Activated T-helper 17 cell treated with anti-CD3 and anti-CD28 coated beads, Interleukin-2, amount 50 U/mL, for 72 hours (primary cell): Measurements from ENCODE around the gene EGLN2. TPM values are rescaled to one million over a fixed set of nuclear protein-coding genes. Genes with fewer than 3 reads are reported as not detected.
A peak's percentile ranks its signal among the peaks of the same experiment; 100 is the strongest.
"Not testable (repeated sequence)": the region's sequence is repeated elsewhere in the genome, so short reads cannot be mapped to it uniquely, and the experiment has no call there.

ENCODE experiments used
- ATAC-seq: fragments of 150-1000 bp; cut with Tn5 transposase; replicated peaks from 2 replicates; pipeline ENCODE4 v1.10.0; 2021; ENCODE audit warnings: mild to moderate bottlenecking, moderate library complexity
- H3K27ac Mint-ChIP-seq: one replicate; pipeline ENCODE4 v1.8.0; 2022; ENCODE audit warnings: mixed read lengths
- H3K27me3 Mint-ChIP-seq: one replicate; pipeline ENCODE4 v1.8.0; 2022; ENCODE audit warnings: mixed read lengths
- H3K36me3 Mint-ChIP-seq: one replicate; pipeline ENCODE4 v1.8.0; 2022; ENCODE audit warnings: low read depth, mild to moderate bottlenecking, mixed read lengths
- H3K4me1 Mint-ChIP-seq: one replicate; pipeline ENCODE4 v1.8.0; 2022; ENCODE audit warnings: mixed read lengths
- H3K4me3 Mint-ChIP-seq: one replicate; pipeline ENCODE4 v1.8.0; 2022; ENCODE audit warnings: mild to moderate bottlenecking, mixed read lengths
- H3K9me3 Mint-ChIP-seq: one replicate; pipeline ENCODE4 v1.8.0; 2022; ENCODE audit warnings: mixed read lengths
- total RNA-seq, 2 donors: library from RNA; stranded (reverse); gene quantifications; one replicate each; pipeline ENCODE4 v1.2.3, GENCODE V29; 2022

The EGLN2 gene
- total RNA-seq, 2 donors from 2014 or later = 78.1 to 86.8 TPM

- peak overlapping the region; percentile 94 for H3K4me3 Mint-ChIP-seq
- no peaks in the 10 kb centered on the region for H3K27me3 Mint-ChIP-seq
- peaks cover 87% of the 10 kb centered on the region for H3K36me3 Mint-ChIP-seq
- H3K4me1 Mint-ChIP-seq = peaks cover 64% of the 10 kb centered on the region
- ATAC-seq = no peak
- no peaks in the 10 kb centered on the region for H3K9me3 Mint-ChIP-seq
- peak overlapping the region; percentile 89 for H3K27ac Mint-ChIP-seq
These were observed 4.3 kb downstream of the EGLN2 start for GRCh38 chr19:40803170-40803856.

- peak; percentile 10 for ATAC-seq
- H3K4me3 Mint-ChIP-seq = peak overlapping the region; percentile 94
- peak overlapping the region; percentile 89 for H3K27ac Mint-ChIP-seq
- peaks cover 90% of the 10 kb centered on the region for H3K36me3 Mint-ChIP-seq
- no peaks in the 10 kb centered on the region for H3K9me3 Mint-ChIP-seq
- peaks cover 62% of the 10 kb centered on the region for H3K4me1 Mint-ChIP-seq
- no peaks in the 10 kb centered on the region for H3K27me3 Mint-ChIP-seq
These were observed 5.1 kb downstream of the EGLN2 start for GRCh38 chr19:40803857-40804782.

- H3K4me3 Mint-ChIP-seq = peak overlapping the region; percentile 94
- H3K4me1 Mint-ChIP-seq = peaks cover 61% of the 10 kb centered on the region
- ATAC-seq = no peak
- peaks cover 93% of the 10 kb centered on the region for H3K36me3 Mint-ChIP-seq
- H3K27me3 Mint-ChIP-seq = no peaks in the 10 kb centered on the region
- peak overlapping the region; percentile 89 for H3K27ac Mint-ChIP-seq
- no peaks in the 10 kb centered on the region for H3K9me3 Mint-ChIP-seq
These were observed 5.8 kb downstream of the EGLN2 start for GRCh38 chr19:40804783-40805242.

GRCh38 chr19:40805258-40805868 lies 6.4 kb downstream of the EGLN2 start:
- Mint-ChIP-seq H3K27ac (peak overlapping the region; percentile 89), H3K36me3 (peaks cover 91% of the 10 kb centered on the region), H3K4me1 (peaks cover 56% of the 10 kb centered on the region), H3K27me3 (no peaks in the 10 kb centered on the region), H3K9me3 (no peaks in the 10 kb centered on the region), H3K4me3 (peak overlapping the region; percentile 94)
- ATAC-seq = no peak

GRCh38 chr19:40806423-40807146 lies 7.6 kb downstream of the EGLN2 start:
- H3K9me3 Mint-ChIP-seq = no peaks in the 10 kb centered on the region
- H3K4me1 Mint-ChIP-seq = peaks cover 63% of the 10 kb centered on the region
- peak; percentile 68 for ATAC-seq
- H3K27me3 Mint-ChIP-seq = no peaks in the 10 kb centered on the region
- H3K36me3 Mint-ChIP-seq = peaks cover 84% of the 10 kb centered on the region
- H3K4me3 Mint-ChIP-seq = peak overlapping the region; percentile 94
- H3K27ac Mint-ChIP-seq = peak overlapping the region; percentile 89

- Mint-ChIP-seq H3K4me1 (peaks cover 56% of the 10 kb centered on the region), H3K36me3 (peaks cover 76% of the 10 kb centered on the region), H3K27ac (peak overlapping the region; percentile 89), H3K9me3 (no peaks in the 10 kb centered on the region), H3K4me3 (peak overlapping the region; percentile 94), H3K27me3 (no peaks in the 10 kb centered on the region)
- no peak for ATAC-seq
These were observed 8.4 kb downstream of the EGLN2 start for GRCh38 chr19:40807147-40808020.

GRCh38 chr19:40808021-40808325 lies 9.0 kb downstream of the EGLN2 start:
- Mint-ChIP-seq H3K9me3 (no peaks in the 10 kb centered on the region), H3K4me1 (peaks cover 52% of the 10 kb centered on the region), H3K27ac (peak overlapping the region; percentile 89), H3K36me3 (peaks cover 70% of the 10 kb centered on the region), H3K4me3 (peak overlapping the region; percentile 94), H3K27me3 (no peaks in the 10 kb centered on the region)
- ATAC-seq = no peak

- H3K36me3 Mint-ChIP-seq = peaks cover 65% of the 10 kb centered on the region
- H3K27ac Mint-ChIP-seq = no peak overlapping the region
These were observed 9.5 kb downstream of the EGLN2 start for GRCh38 chr19:40808497-40808896.

GRCh38 chr19:40809358-40810086 lies 10.5 kb downstream of the EGLN2 start:
- H3K36me3 Mint-ChIP-seq = peaks cover 54% of the 10 kb centered on the region
- no peak overlapping the region for H3K27ac Mint-ChIP-seq
- no peak for ATAC-seq
- H3K4me1 Mint-ChIP-seq = peaks cover 36% of the 10 kb centered on the region
- peak overlapping the region; percentile 88 for H3K4me3 Mint-ChIP-seq
- no peaks in the 10 kb centered on the region for H3K9me3 Mint-ChIP-seq
- no peaks in the 10 kb centered on the region for H3K27me3 Mint-ChIP-seq

More at GRCh38 chr19:40808497-40808896, 9.5 kb downstream of the EGLN2 start:
- Mint-ChIP-seq H3K27me3 (no peaks in the 10 kb centered on the region), H3K9me3 (no peaks in the 10 kb centered on the region), H3K4me3 (no peak overlapping the region), H3K4me1 (peaks cover 47% of the 10 kb centered on the region)
- ATAC-seq = no peak

GRCh38 chr19:40810160-40810559 lies 11.2 kb downstream of the EGLN2 start:
- no peak overlapping the region for H3K27ac Mint-ChIP-seq
- ATAC-seq = no peak
- peaks cover 30% of the 10 kb centered on the region for H3K4me1 Mint-ChIP-seq
- peak overlapping the region; percentile 88 for H3K4me3 Mint-ChIP-seq
- H3K27me3 Mint-ChIP-seq = no peaks in the 10 kb centered on the region
- peaks cover 48% of the 10 kb centered on the region for H3K36me3 Mint-ChIP-seq
- H3K9me3 Mint-ChIP-seq = no peaks in the 10 kb centered on the region

GRCh38 chr19:40810649-40811408 lies 11.8 kb downstream of the EGLN2 start:
- not testable (repeated sequence) for H3K27me3 Mint-ChIP-seq, H3K9me3 Mint-ChIP-seq
- H3K4me1 Mint-ChIP-seq = peaks cover 25% of the 10 kb centered on the region
- ATAC-seq = peak; percentile 90
- H3K27ac Mint-ChIP-seq = peak overlapping the region; percentile 70
- H3K36me3 Mint-ChIP-seq = peaks cover 45% of the 10 kb centered on the region
- H3K4me3 Mint-ChIP-seq = peak overlapping the region; percentile 88
